H9 (cell line): ENCODE results near the gene FAM184A. TPM values are rescaled to one million over a fixed set of nuclear protein-coding genes. Genes with fewer than 3 reads are reported as not detected.

Source experiments
- DNase-seq: peaks from one replicate; pipeline ENCODE4 v3.0.0-alpha.2; 2017
- H2AFZ ChIP-seq: one replicate; pipeline ENCODE4 v1.6.1; 2013; ENCODE audit warnings: mild to moderate bottlenecking, low read length, control low read depth, moderate library complexity
- H2AK5ac ChIP-seq: 2 replicates; pipeline ENCODE4 v1.6.1; 2013; ENCODE audit warnings: low read length, control low read depth, mixed read lengths; ENCODE audit not compliant: insufficient read length
- H2BK120ac ChIP-seq: one replicate; pipeline ENCODE4 v1.6.1; 2013; ENCODE audit warnings: low read depth, mild to moderate bottlenecking, low read length, control low read depth, inconsistent platforms; ENCODE audit not compliant: poor library complexity, severe bottlenecking
- H2BK12ac ChIP-seq: 2 replicates; pipeline ENCODE4 v1.6.1; 2013; ENCODE audit warnings: low read length, control low read depth, mixed read lengths, low read depth; ENCODE audit not compliant: insufficient read length
- H2BK15ac ChIP-seq: 2 replicates; pipeline ENCODE4 v1.6.1; 2013; ENCODE audit warnings: low read depth, low read length, control low read depth
- H2BK20ac ChIP-seq: one replicate; pipeline ENCODE4 v1.6.1; 2013; ENCODE audit warnings: low read depth, mild to moderate bottlenecking, low read length, control low read depth, inconsistent platforms; ENCODE audit not compliant: poor library complexity, severe bottlenecking
- H2BK5ac ChIP-seq: 2 replicates; pipeline ENCODE4 v1.6.1; 2013; ENCODE audit warnings: low read length, control low read depth, mixed read lengths; ENCODE audit not compliant: insufficient read length
- H3K14ac ChIP-seq: 2 replicates; pipeline ENCODE4 v1.6.1; 2013; ENCODE audit warnings: low read length, control low read depth; ENCODE audit not compliant: insufficient read depth
- H3K18ac ChIP-seq: 2 replicates; pipeline ENCODE4 v1.6.1; 2013; ENCODE audit warnings: low read depth, mild to moderate bottlenecking, mixed read lengths, low read length, control low read depth; ENCODE audit not compliant: insufficient read length
- H3K23ac ChIP-seq: 2 replicates; pipeline ENCODE4 v1.6.1; 2013; ENCODE audit warnings: low read length, control low read depth, mixed read lengths, low read depth; ENCODE audit not compliant: insufficient read length
- H3K23me2 ChIP-seq: 2 replicates; pipeline ENCODE4 v1.6.1; 2013; ENCODE audit warnings: low read depth, mild to moderate bottlenecking, mixed read lengths, low read length, control low read depth; ENCODE audit not compliant: insufficient read length, poor library complexity, severe bottlenecking
- H3K27ac ChIP-seq: 2 replicates; pipeline ENCODE4 v1.5.1; 2013; ENCODE audit warnings: low read length, control low read depth, mixed read lengths, low read depth; ENCODE audit not compliant: insufficient read length
- H3K27me3 ChIP-seq: 2 replicates; pipeline ENCODE4 v1.6.1; 2013; ENCODE audit warnings: low read length, control low read depth, inconsistent platforms; ENCODE audit not compliant: insufficient read depth
- H3K4ac ChIP-seq: 2 replicates; pipeline ENCODE4 v1.6.1; 2013; ENCODE audit warnings: low read depth, mild to moderate bottlenecking, control low read depth, inconsistent platforms, low read length, moderate library complexity
- H3K4me1 ChIP-seq: 2 replicates; pipeline ENCODE4 v1.6.1; 2013; ENCODE audit warnings: low read length, control low read depth, inconsistent platforms; ENCODE audit not compliant: insufficient read depth
- H3K4me2 ChIP-seq: 2 replicates; pipeline ENCODE4 v1.6.1; 2013; ENCODE audit warnings: low read length, control low read depth, mixed read lengths; ENCODE audit not compliant: insufficient read length, insufficient read depth
- H3K56ac ChIP-seq: 2 replicates; pipeline ENCODE4 v1.6.1; 2013; ENCODE audit warnings: low read depth, mild to moderate bottlenecking, mixed read lengths, low read length, control low read depth; ENCODE audit not compliant: insufficient read length
- H3K79me1 ChIP-seq: 2 replicates; pipeline ENCODE4 v1.6.1; 2013; ENCODE audit warnings: low read depth, mild to moderate bottlenecking, moderate library complexity, low read length, control low read depth, inconsistent platforms; ENCODE audit not compliant: insufficient read depth, poor library complexity, severe bottlenecking
- H3K79me2 ChIP-seq: 2 replicates; pipeline ENCODE4 v1.6.1; 2013; ENCODE audit warnings: low read length, control low read depth, inconsistent platforms; ENCODE audit not compliant: insufficient read depth
- H3K9ac ChIP-seq: 2 replicates; pipeline ENCODE4 v1.6.1; 2013; ENCODE audit warnings: low read length, control low read depth, mixed read lengths; ENCODE audit not compliant: insufficient read length; ENCODE audit errors: extremely low read depth
- H3K9me3 ChIP-seq: one replicate; pipeline ENCODE4 v1.6.1; 2013; ENCODE audit warnings: low read depth, low read length, inconsistent platforms; ENCODE audit not compliant: control insufficient read depth
- H3T11ph ChIP-seq: one replicate; pipeline ENCODE4 v1.6.1; 2013; ENCODE audit warnings: mild to moderate bottlenecking, low read length, control low read depth, inconsistent platforms
- H4K20me1 ChIP-seq: one replicate; pipeline ENCODE4 v1.6.1; 2013; ENCODE audit not compliant: control insufficient read depth, insufficient read length, insufficient read depth
- H4K5ac ChIP-seq: 2 replicates; pipeline ENCODE4 v1.6.1; 2013; ENCODE audit warnings: low read depth, mild to moderate bottlenecking, mixed read lengths, low read length, control low read depth; ENCODE audit not compliant: insufficient read length
- H4K8ac ChIP-seq: replicated peaks from 2 replicates; pipeline ENCODE4 v1.6.1; 2013; ENCODE audit warnings: low read length, control low read depth, mixed read lengths, low read depth; ENCODE audit not compliant: insufficient read length
- H4K91ac ChIP-seq: 2 replicates; pipeline ENCODE4 v1.6.1; 2013; ENCODE audit warnings: low read depth, mild to moderate bottlenecking, moderate library complexity, mixed read lengths, low read length, control low read depth; ENCODE audit not compliant: insufficient read length
- H3K27ac Mint-ChIP-seq, 3 experiments: 2 replicates in 2 of 3; 3 replicates in 1 of 3; pipeline ENCODE4 v1.8.0; 2020 to 2021; ENCODE audit warnings: mixed read lengths in 3 of 3, mild to moderate bottlenecking in 1 of 3, moderate library complexity in 1 of 3
- H3K27me3 Mint-ChIP-seq: 2 replicates; pipeline ENCODE4 v1.8.0; 2021; ENCODE audit warnings: low read depth, mild to moderate bottlenecking, moderate library complexity, mixed read lengths
- H3K36me3 Mint-ChIP-seq, 3 experiments: 2 replicates in 2 of 3; 3 replicates in 1 of 3; pipeline ENCODE4 v1.8.0; 2020 to 2021; ENCODE audit warnings: low read depth in 3 of 3, mixed read lengths in 3 of 3; ENCODE audit not compliant: insufficient read depth in 1 of 3
- H3K4me1 Mint-ChIP-seq, 2 experiments: 2 replicates each; pipeline ENCODE4 v1.8.0; 2020; ENCODE audit warnings: mixed read lengths in 2 of 2
- H3K4me3 Mint-ChIP-seq, 2 experiments: 2 replicates in 1 of 2; 3 replicates in 1 of 2; pipeline ENCODE4 v1.8.0; 2020 to 2021; ENCODE audit warnings: mild to moderate bottlenecking in 2 of 2, mixed read lengths in 2 of 2, moderate library complexity in 1 of 2
- H3K9me3 Mint-ChIP-seq, 2 experiments: 2 replicates in 1 of 2; 3 replicates in 1 of 2; pipeline ENCODE4 v1.8.0; 2020; ENCODE audit warnings: mild to moderate bottlenecking in 2 of 2, mixed read lengths in 2 of 2, moderate library complexity in 1 of 2
- WGBS: extraction: QIAGEN DNeasy Blood & Tissue Kit; methylation state at CpG from one replicate; pipeline ENCODE4 v1.1.7; 2013; ENCODE audit warnings: missing lambda C conversion rate, low lambda C conversion rate, mixed read lengths; ENCODE audit not compliant: insufficient read length; ENCODE audit errors: extremely low coverage; 5-methylcytosine and 5-hydroxymethylcytosine counted together
- total RNA-seq: library from RNA; stranded (reverse); gene quantifications from 2 replicates; pipeline ENCODE4 v1.2.1, GENCODE V29; 2021
- TF ChIP-seq, protein P1 (sequence below): fragments of 200-600 bp; sonication (generic); conservative IDR thresholded peaks from 3 replicates; pipeline ENCODE4 v1.8.0; 2021; ENCODE audit warnings: antibody characterized with exemption, mild to moderate bottlenecking

The FAM184A gene
- total RNA-seq, 1 experiment from 2014 or later = 11.4 TPM

GRCh38 chr6:119026822-119027221 is 51.6 kb downstream of the FAM184A start:
- peaks cover 62 to 63% of the 10 kb centered on the region in 2 experiments for H3K4me1 Mint-ChIP-seq
- Histone ChIP-seq H2BK15ac (no peak overlapping the region), H3T11ph (no peak overlapping the region), H3K79me1 (no peaks in the 10 kb centered on the region), H2BK120ac (no peak overlapping the region), H3K14ac (peak overlapping the region; percentile 16; the same call in 1 of the 2 replicates), H3K23ac (no peak overlapping the region), H4K5ac (no peak overlapping the region), H3K9me3 (no peaks in the 10 kb centered on the region), H3K27ac (no peak overlapping the region), H2AFZ (no peak overlapping the region), H3K4ac (no peak overlapping the region), H3K79me2 (no peaks in the 10 kb centered on the region), H2BK12ac (no peak overlapping the region), H3K9ac (no peak overlapping the region), H4K8ac (no peak overlapping the region), H3K18ac (peak overlapping the region; percentile 16), H3K23me2 (no peaks in the 10 kb centered on the region), H4K20me1 (no peaks in the 10 kb centered on the region), H3K56ac (no peak overlapping the region), H2AK5ac (no peak overlapping the region), H4K91ac (no peak overlapping the region), H2BK20ac (no peak overlapping the region), H3K27me3 (peaks cover 7% of the 10 kb centered on the region; the same call in 1 of the 2 replicates), H2BK5ac (no peak overlapping the region), H3K4me2 (peak overlapping the region; percentile 15), H3K4me1 (peaks cover 10% of the 10 kb centered on the region)
- H3K36me3 Mint-ChIP-seq = peaks cover 0 to 3% (median 0%) of the 10 kb centered on the region in 3 experiments; a peak in 1 of 7 replicates
- TF ChIP-seq, protein P1, sequence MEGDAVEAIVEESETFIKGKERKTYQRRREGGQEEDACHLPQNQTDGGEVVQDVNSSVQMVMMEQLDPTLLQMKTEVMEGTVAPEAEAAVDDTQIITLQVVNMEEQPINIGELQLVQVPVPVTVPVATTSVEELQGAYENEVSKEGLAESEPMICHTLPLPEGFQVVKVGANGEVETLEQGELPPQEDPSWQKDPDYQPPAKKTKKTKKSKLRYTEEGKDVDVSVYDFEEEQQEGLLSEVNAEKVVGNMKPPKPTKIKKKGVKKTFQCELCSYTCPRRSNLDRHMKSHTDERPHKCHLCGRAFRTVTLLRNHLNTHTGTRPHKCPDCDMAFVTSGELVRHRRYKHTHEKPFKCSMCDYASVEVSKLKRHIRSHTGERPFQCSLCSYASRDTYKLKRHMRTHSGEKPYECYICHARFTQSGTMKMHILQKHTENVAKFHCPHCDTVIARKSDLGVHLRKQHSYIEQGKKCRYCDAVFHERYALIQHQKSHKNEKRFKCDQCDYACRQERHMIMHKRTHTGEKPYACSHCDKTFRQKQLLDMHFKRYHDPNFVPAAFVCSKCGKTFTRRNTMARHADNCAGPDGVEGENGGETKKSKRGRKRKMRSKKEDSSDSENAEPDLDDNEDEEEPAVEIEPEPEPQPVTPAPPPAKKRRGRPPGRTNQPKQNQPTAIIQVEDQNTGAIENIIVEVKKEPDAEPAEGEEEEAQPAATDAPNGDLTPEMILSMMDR = no peak
- peak overlapping the region; percentile 81 to 97 (median 92) for H3K27ac Mint-ChIP-seq
- H3K27me3 Mint-ChIP-seq = no peaks in the 10 kb centered on the region
- WGBS = no CpG with 5 or more reads among the region's 3 CpGs
- DNase-seq = no peak
- peak overlapping the region in 1 of 2 experiments; percentile 58; a peak in 4 of 5 replicates for H3K4me3 Mint-ChIP-seq
- H3K9me3 Mint-ChIP-seq = no peaks in the 10 kb centered on the region
